K562 (cell line): Measurements from ENCODE around the gene PCK2. TPM values are rescaled to one million over a fixed set of nuclear protein-coding genes. Genes with fewer than 3 reads are reported as not detected.

Experiments
- ATAC-seq: fragments of 200-7000 bp; cut with Tn5 transposase; 3 replicates; pipeline ENCODE4 v1.9.1; 2020; ENCODE audit warnings: moderate library complexity
- BruUV-seq: library from RNA; stranded (reverse); fragments of 400-500 nt; replicated peaks from 2 replicates; lab custom pipeline; 2021; lab: Mats Ljungman, UMichigan
- CTCF ChIA-PET: fragments of 300-600 bp; formaldehyde crosslinking; extraction: SDS; loops from one replicate; lab custom pipeline; 2021; ENCODE audit warnings: low intra/inter-chr PET ratio; lab: Yijun Ruan, JAX
- POLR2A ChIA-PET: fragments of 300-600, 350-650 bp; sonication (Branson Sonifier 250); formaldehyde crosslinking; extraction: SDS; loops from one replicate; lab custom pipeline; 2021; ENCODE audit warnings: antibody characterized with exemption, inconsistent platforms; lab: Yijun Ruan, JAX
- DNase-seq, 4 experiments: peaks; one replicate each; pipeline versions ENCODE4 v3.0.0 to v3.0.0-alpha.2; 2011 to 2018; ENCODE audit warnings: low spot score in 3 of 4, mixed read lengths in 3 of 4; ENCODE audit errors: extremely low read depth in 1 of 4
- FAIRE-seq: peaks from 2 replicates; lab custom pipeline; 2011; peaks lifted over from hg19 to GRCh38; lab: Jason Lieb, UNC
- H2AFZ ChIP-seq: 2 replicates; pipeline ENCODE4 v1.6.0; 2011; ENCODE audit warnings: low read depth, low read length, control low read depth, inconsistent platforms
- H3K27ac ChIP-seq: fragments of 200-600 bp; 3 replicates; pipeline ENCODE4 v1.8.0; 2011; ENCODE audit warnings: low read depth, mild to moderate bottlenecking, control low read depth, inconsistent platforms, low read length, moderate library complexity, mixed read lengths; ENCODE audit errors: extremely low read depth
- H3K27me3 ChIP-seq, 2 experiments: fragments of 300-600 bp in 1 of 2; 2 replicates in 1 of 2; 3 replicates in 1 of 2; pipeline versions ENCODE4 v1.6.0 to v1.8.0; 2011; ENCODE audit warnings: inconsistent platforms in 2 of 2, low read length in 2 of 2, mild to moderate bottlenecking in 1 of 2, mixed read lengths in 1 of 2, moderate library complexity in 1 of 2; ENCODE audit not compliant: control insufficient read depth in 2 of 2, insufficient read depth in 2 of 2
- H3K36me3 ChIP-seq: fragments of 300-600 bp; 3 replicates; pipeline ENCODE4 v1.8.0; 2011; ENCODE audit warnings: mild to moderate bottlenecking, low read length, inconsistent platforms; ENCODE audit not compliant: control insufficient read depth, insufficient read depth
- H3K4me1 ChIP-seq, 2 experiments: fragments of 200-600 bp in 1 of 2; replicated peaks in 1 of 2; 2 replicates in 1 of 2; 3 replicates in 1 of 2; pipeline versions ENCODE4 v1.5.1 to v1.8.0; 2011; ENCODE audit warnings: inconsistent platforms in 2 of 2, low read length in 2 of 2, mild to moderate bottlenecking in 1 of 2, mixed read lengths in 1 of 2, moderate library complexity in 1 of 2; ENCODE audit not compliant: control insufficient read depth in 2 of 2, insufficient read depth in 2 of 2
- H3K4me2 ChIP-seq: 2 replicates; pipeline ENCODE4 v1.6.1; 2011; ENCODE audit warnings: low read length, control low read depth, inconsistent platforms, mixed read lengths; ENCODE audit not compliant: insufficient read depth
- H3K4me3 ChIP-seq: fragments of 200-600 bp; sonication (generic), shearing (Covaris generic); 2 replicates; pipeline ENCODE4 v1.5.1; 2016; ENCODE audit warnings: control low read depth, inconsistent platforms
- H3K79me2 ChIP-seq: fragments of 200-600 bp; 3 replicates; pipeline ENCODE4 v1.8.0; 2011; ENCODE audit warnings: low read length, inconsistent platforms; ENCODE audit not compliant: control insufficient read depth, insufficient read depth
- H3K9ac ChIP-seq, 2 experiments: 2 replicates each; pipeline versions ENCODE4 v1.6.0 to v1.6.1; 2011; ENCODE audit warnings: low read depth in 2 of 2, low read length in 2 of 2, control low read depth in 1 of 2, inconsistent platforms in 1 of 2, mild to moderate bottlenecking in 1 of 2, mixed read lengths in 1 of 2; ENCODE audit not compliant: insufficient read depth in 1 of 2
- H3K9me1 ChIP-seq: one replicate; pipeline ENCODE4 v1.6.0; 2011; ENCODE audit warnings: inconsistent platforms, mild to moderate bottlenecking, low read length, moderate library complexity; ENCODE audit not compliant: control insufficient read depth, insufficient read depth
- H3K9me3 ChIP-seq: replicated peaks from 2 replicates; pipeline ENCODE4 v1.5.1; 2011; ENCODE audit warnings: low read depth, low read length, inconsistent platforms; ENCODE audit not compliant: control insufficient read depth, insufficient read depth
- H4K20me1 ChIP-seq: replicated peaks from 2 replicates; pipeline ENCODE4 v1.6.1; 2011; ENCODE audit warnings: low read length, inconsistent platforms, mixed read lengths; ENCODE audit not compliant: control insufficient read depth, insufficient read depth
- CBFB ChIP-seq: sonication (generic); formaldehyde crosslinking; IDR thresholded peaks from 2 replicates; pipeline ENCODE4 v1.4.0; 2020; ENCODE audit warnings: mild to moderate bottlenecking, missing genetic modification reagents
- CBX2 ChIP-seq: fragments of 200-600 bp; sonication (generic); IDR thresholded peaks from one replicate; pipeline ENCODE4 v1.6.1; 2012; ENCODE audit warnings: mild to moderate bottlenecking, low read length, inconsistent platforms; ENCODE audit not compliant: insufficient read depth, poor library complexity, severe bottlenecking
- CREBBP ChIP-seq: IDR thresholded peaks from one replicate; pipeline ENCODE4 v1.6.1; 2012; ENCODE audit warnings: low read depth, mild to moderate bottlenecking, control low read depth, inconsistent platforms, low read length
- DDX20 ChIP-seq: fragments of 450-650 bp; IDR thresholded peaks from 2 replicates; pipeline ENCODE4 v1.6.1; 2016; ENCODE audit warnings: missing genetic modification characterization, low read depth, mild to moderate bottlenecking, missing compliant biosample characterization, moderate library complexity
- HMG20B ChIP-seq: fragments of 250-450 bp; sonication (Bioruptor Pico); IDR thresholded peaks from 2 replicates; pipeline ENCODE4 v1.5.0; 2021; ENCODE audit warnings: mild to moderate bottlenecking
- KLF6 ChIP-seq: fragments of 250-450 bp; sonication (Bioruptor Pico); IDR thresholded peaks from 2 replicates; pipeline ENCODE4 v1.4.0; 2020; ENCODE audit warnings: mild to moderate bottlenecking, moderate library complexity, borderline replicate concordance
- MCM2 ChIP-seq: fragments of 450-650 bp; IDR thresholded peaks from 2 replicates; pipeline ENCODE4 v1.6.1; 2017; ENCODE audit warnings: low read depth, mild to moderate bottlenecking
- MNT ChIP-seq, 2 experiments: fragments of 450-650 bp; conservative IDR thresholded peaks; 2 replicates each; pipeline ENCODE4 v1.6.1; 2017; ENCODE audit warnings: mild to moderate bottlenecking in 2 of 2, moderate library complexity in 2 of 2
- MYBL2 ChIP-seq, 2 experiments: fragments of 450-650 bp in 1 of 2; sonication (generic) in 1 of 2; formaldehyde crosslinking in 1 of 2; IDR thresholded peaks; 2 replicates each; pipeline versions ENCODE4 v1.6.1 to v1.8.1; 2017 to 2022; ENCODE audit warnings: borderline replicate concordance in 1 of 2, inconsistent platforms in 1 of 2, low read depth in 1 of 2, mild to moderate bottlenecking in 1 of 2, missing genetic modification reagents in 1 of 2, moderate library complexity in 1 of 2
- OTX1 ChIP-seq: fragments of 450-650 bp; formaldehyde crosslinking; IDR thresholded peaks from 2 replicates; pipeline ENCODE4 v1.4.0; 2022; ENCODE audit warnings: mild to moderate bottlenecking
- SFPQ ChIP-seq: fragments of 200-400 bp; formaldehyde crosslinking; IDR thresholded peaks from 2 replicates; pipeline ENCODE4 v1.6.1; 2017; ENCODE audit warnings: mild to moderate bottlenecking, low read depth, low read length, moderate library complexity
- SPI1 ChIP-seq: IDR thresholded peaks from 2 replicates; pipeline ENCODE4 v1.6.1; 2011; ENCODE audit warnings: low read depth, low read length, control low read depth, borderline replicate concordance
- TOE1 ChIP-seq, 2 experiments: fragments of 450-650 bp in 1 of 2; sonication (generic) in 1 of 2; formaldehyde crosslinking in 1 of 2; IDR thresholded peaks; 2 replicates each; pipeline versions ENCODE4 v1.7.1 to v1.8.0; 2016 to 2022; ENCODE audit warnings: borderline replicate concordance in 2 of 2, mild to moderate bottlenecking in 2 of 2, antibody characterized with exemption in 1 of 2, inconsistent platforms in 1 of 2, low read depth in 1 of 2, missing genetic modification reagents in 1 of 2, moderate library complexity in 1 of 2
- VEZF1 ChIP-seq: fragments of 200-800 bp; sonication (Bioruptor generic); IDR thresholded peaks from 2 replicates; pipeline ENCODE4 v1.6.1; 2017; ENCODE audit warnings: missing genetic modification characterization, missing compliant biosample characterization
- ZNF121 ChIP-seq: sonication (generic); formaldehyde crosslinking; conservative IDR thresholded peaks from 2 replicates; pipeline ENCODE4 v1.8.0; 2022; ENCODE audit warnings: missing genetic modification reagents
- ZNF324 ChIP-seq: fragments of 250-450 bp; sonication (Bioruptor Pico); IDR thresholded peaks from 2 replicates; pipeline ENCODE4 v1.4.0; 2020; ENCODE audit warnings: mild to moderate bottlenecking
- ZNF699 ChIP-seq: fragments of 250-450 bp; sonication (Bioruptor Pico); IDR thresholded peaks from 2 replicates; pipeline ENCODE4 v1.8.0; 2021; ENCODE audit warnings: mild to moderate bottlenecking, moderate library complexity; ENCODE audit not compliant: insufficient replicate concordance
- WGBS: fragments of 100-300 bp; shearing (Covaris generic); methylation state at CpG from one replicate; pipeline ENCODE4 v1.1.6; 2016; ENCODE audit warnings: low coverage, mixed read lengths; ENCODE audit not compliant: insufficient coverage; ENCODE audit errors: missing lambda C conversion rate; 5-methylcytosine and 5-hydroxymethylcytosine counted together
- in situ Hi-C: fragments of 300-500 bp; cut with MboI; formaldehyde crosslinking; loops from 4 replicates; pipeline ENCODE4 v1.15.0; 2018; ENCODE audit warnings: inconsistent platforms, mixed read lengths
- intact Hi-C: fragments of 100-400 bp; cut with micrococcal nuclease; formaldehyde crosslinking; loops from 2 replicates; pipeline ENCODE4 v1.14.2; 2022
- polyA plus RNA-seq, 8 experiments: library from polyadenylated mRNA; depleted of rRNA in 4 of 8; stranded (reverse) in 5 of 8; unstranded in 3 of 8; fragments of >200 nt; fragmentation: Nextera tagmentation in 2 of 8; fragmentation: Illumina TruSeq in 1 of 8; extraction: Ambion mirVana in 2 of 8; extraction: Trizol in 1 of 8; gene quantifications; 2 replicates each; pipeline versions ENCODE4 v1.2.1 to v1.2.3, GENCODE V29; 2011 to 2014; ENCODE audit warnings: inconsistent platforms in 1 of 8, missing spikeins in 1 of 8
- total RNA-seq, 7 experiments: library from RNA; depleted of rRNA in 6 of 7; stranded (reverse); fragments of >200 nt in 6 of 7; fragmentation: Illumina TruSeq in 2 of 7; extraction: Trizol in 2 of 7; gene quantifications; 2 replicates each; pipeline versions ENCODE4 v1.2.1 to v1.2.3, GENCODE V29; 2011 to 2021; ENCODE audit warnings: low replicate concordance in 1 of 7

Gene PCK2
- total and polyA plus RNA-seq, 9 of the 15 experiments (the other 6 are each of a cell fraction or from before 2014, with no cell fraction given) = 3.3 to 60.9 (median 30.4) TPM

GRCh38 chr14:24127673-24128072, 33.6 kb downstream of the PCK2 start:
- H3K9me3 ChIP-seq = no peaks in the 10 kb centered on the region
- no peaks in the 10 kb centered on the region for H3K79me2 ChIP-seq
- H2AFZ ChIP-seq = no peak overlapping the region
- H3K4me2 ChIP-seq = no peak overlapping the region
- FAIRE-seq (no peak), DNase-seq (no peak), ATAC-seq (no peak)
- intact Hi-C loops = no loop called here
- BruUV-seq = no TSS peak
- no peaks in the 10 kb centered on the region for H3K9me1 ChIP-seq
- 50% methylated on average over 2 of the region's 2 CpGs for WGBS
- TF ChIP-seq OTX1 (CRISPR knock-in tag) (no peak), CBX2 (no peak), VEZF1 (no peak), SFPQ (no peak), HMG20B (CRISPR knock-in tag) (no peak), SPI1 (no peak), MCM2 (no peak), MYBL2 (IDR thresholded peaks at IDR 0.05; ENCODE audit: low read depth) (no peak), MYBL2 (CRISPR knock-in tag; IDR thresholded peaks at IDR 0.05; ENCODE audit: borderline replicate concordance) (no peak), MNT (conservative IDR thresholded peaks at IDR 0.05) (no peak), CREBBP (no peak), TOE1 (IDR thresholded peaks at IDR 0.05; ENCODE audit: borderline replicate concordance) (no peak), TOE1 (CRISPR knock-in tag; IDR thresholded peaks at IDR 0.05; ENCODE audit: borderline replicate concordance, low read depth) (no peak), DDX20 (no peak), KLF6 (CRISPR knock-in tag) (no peak), CBFB (no peak), ZNF324 (CRISPR knock-in tag) (no peak), ZNF121 (CRISPR knock-in tag) (no peak), ZNF699 (CRISPR knock-in tag) (no peak)
- no peaks in the 10 kb centered on the region for H3K27me3 ChIP-seq
- in situ Hi-C loops = no loop called here
- H3K4me3 ChIP-seq = no peak overlapping the region
- H3K4me1 ChIP-seq = peaks cover 6 to 22% of the 10 kb centered on the region in 2 experiments; a peak in 4 of 5 replicates
- no peak overlapping the region for H3K27ac ChIP-seq
- ChIA-PET POLR2A (interaction anchor here (4.2 kb wide), 1 partner anchor 12 kb away, joined by 38 read pairs; the partner anchor contains the start of genes DCAF11 and NRL), CTCF (no interaction called here)
- peaks cover 8% of the 10 kb centered on the region; the same call in 2 of the 3 replicates for H3K36me3 ChIP-seq
- H4K20me1 ChIP-seq = no peaks in the 10 kb centered on the region
- no peak overlapping the region for H3K9ac ChIP-seq
